ENCODE measurements around the gene DIDO1. TPM values are rescaled to one million over a fixed set of nuclear protein-coding genes. Genes with fewer than 3 reads are reported as not detected.
"Not testable (repeated sequence)": the region's sequence is repeated elsewhere in the genome, so short reads cannot be mapped to it uniquely, and the experiment has no call there.

The DIDO1 gene
- total RNA-seq, 2 experiments from 2014 or later = 48.1 to 49.6 TPM

- ChIA-PET POLR2A (no interaction called here), CTCF (interaction anchor here (1.5 to 2.3 kb wide), 2 partner anchors 11 to 44 kb away, joined by 4 to 6 read pairs; no protein-coding TSS in a partner anchor)
Observed at GRCh38 chr20:62964700-62965099, 38.4 kb upstream of the DIDO1 start.

GRCh38 chr20:62963614-62964397 is 37.5 kb upstream of the DIDO1 start:
- ChIA-PET CTCF (interaction anchor here (1.5 kb wide), 1 partner anchor 10 kb away, joined by 4 read pairs; no protein-coding TSS in a partner anchor), POLR2A (no interaction called here)

- POLR2A ChIA-PET = no interaction called here
- CTCF ChIA-PET = interaction anchor here (1.5 kb wide), 1 partner anchor 9 kb away, joined by 4 read pairs; no protein-coding TSS in a partner anchor
Observed at GRCh38 chr20:62962891-62963613, 36.7 kb upstream of the DIDO1 start.

GRCh38 chr20:62962221-62962879 is 36.0 kb upstream of the DIDO1 start:
- ChIA-PET CTCF (no interaction called here), POLR2A (no interaction called here)

- POLR2A ChIA-PET = no interaction called here
- CTCF ChIA-PET = no interaction called here
Observed at GRCh38 chr20:62961799-62962198, 35.5 kb upstream of the DIDO1 start.

- POLR2A ChIA-PET = no interaction called here
- CTCF ChIA-PET = no interaction called here
Observed at GRCh38 chr20:62961310-62961783, 35.0 kb upstream of the DIDO1 start.

- CTCF ChIA-PET = not testable (repeated sequence)
Observed at GRCh38 chr20:62960446-62961309, 34.4 kb upstream of the DIDO1 start.

GRCh38 chr20:62959998-62960436 is 33.7 kb upstream of the DIDO1 start:
- ChIA-PET POLR2A (no interaction called here), CTCF (no interaction called here)

More at GRCh38 chr20:62960446-62961309, 34.4 kb upstream of the DIDO1 start:
- POLR2A ChIA-PET = not testable (repeated sequence)

GRCh38 chr20:62959101-62959971 is 33.0 kb upstream of the DIDO1 start:
- ChIA-PET POLR2A (interaction anchor here (0.6 kb wide), 1 partner anchor 58 kb away, joined by 3 read pairs; no protein-coding TSS in a partner anchor), CTCF (no interaction called here)

- CTCF ChIA-PET = no interaction called here
Observed at GRCh38 chr20:62958388-62959100, 32.2 kb upstream of the DIDO1 start.

GRCh38 chr20:62957136-62958117 is 31.1 kb upstream of the DIDO1 start:
- CTCF ChIA-PET = interaction anchor here (1.1 kb wide), 1 partner anchor 52 kb away, joined by 3 read pairs; no protein-coding TSS in a partner anchor
- POLR2A ChIA-PET = no interaction called here

More at GRCh38 chr20:62958388-62959100, 32.2 kb upstream of the DIDO1 start:
- POLR2A ChIA-PET = interaction anchor here (0.6 kb wide), 1 partner anchor 57 kb away, joined by 3 read pairs; no protein-coding TSS in a partner anchor

- POLR2A ChIA-PET = no interaction called here
- CTCF ChIA-PET = interaction anchor here (1.1 kb wide), 1 partner anchor 52 kb away, joined by 3 read pairs; no protein-coding TSS in a partner anchor
Observed at GRCh38 chr20:62956387-62957135, 30.3 kb upstream of the DIDO1 start.

- POLR2A ChIA-PET = interaction anchor here (3.5 kb wide), 1 partner anchor 18 kb away, joined by 16 read pairs; the partner anchor contains the start of gene GID8
Observed at GRCh38 chr20:62955519-62956386, 29.4 kb upstream of the DIDO1 start.

More at GRCh38 chr20:62955519-62956386, 29.4 kb upstream of the DIDO1 start:
- CTCF ChIA-PET = interaction anchor here (1.6 to 1.7 kb wide), 2 partner anchors 17 to 56 kb away, joined by 4 read pairs; no protein-coding TSS in a partner anchor
